GM19099 (cell line): Measurements from ENCODE around the gene STXBP6.

Source experiments
- POLR2A ChIP-seq: IDR thresholded peaks from 3 replicates; pipeline ENCODE4 v1.6.1; 2011; ENCODE audit warnings: low read depth; ENCODE audit not compliant: insufficient read length; ENCODE audit errors: extremely low read depth

The STXBP6 gene

GRCh38 chr14:24774187-24774915 lies 275.6 kb downstream of the STXBP6 start:
- no peak for TF ChIP-seq POLR2A

GRCh38 chr14:24766434-24766833 lies 283.5 kb downstream of the STXBP6 start:
- TF ChIP-seq POLR2A: no peak

- TF ChIP-seq POLR2A: no peak
These were observed 288.8 kb downstream of the STXBP6 start for GRCh38 chr14:24761141-24761540.
